ENCODE data around the gene ARHGEF4. TPM values are rescaled to one million over a fixed set of nuclear protein-coding genes. Genes with fewer than 3 reads are reported as not detected.

Gene ARHGEF4
- total RNA-seq, 4 donors from 2014 or later = 23.7 to 51.5 (median 37.1) TPM

- Histone ChIP-seq H3K4me1 (no peaks in the 10 kb centered on the region), H3K27ac (replicated peaks in 1 of 4) (no peak overlapping the region), H3K4me3 (no peak overlapping the region), H3K27me3 (peaks cover 0 to 35% (median 2%) of the 10 kb centered on the region in 4 donors), H3K36me3 (no peaks in the 10 kb centered on the region), H3K9me3 (no peaks in the 10 kb centered on the region)
- no peak for DNase-seq (ENCODE audit: extremely low spot score)
- intact Hi-C loops (cut with DNase I) = no loop called here
- no peak for TF ChIP-seq CTCF (IDR thresholded peaks at IDR 0.05)
- no peak for TF ChIP-seq POLR2A (IDR thresholded peaks at IDR 0.05; ENCODE audit: low read depth)
- no peak for TF ChIP-seq EP300 (IDR thresholded peaks at IDR 0.05)
- TF ChIP-seq POLR2AphosphoS5 (IDR thresholded peaks at IDR 0.05) = no peak
- WGBS = 85% methylated on average over 1 of the region's 1 CpG
These were observed 172.3 kb downstream of the ARHGEF4 start for GRCh38 chr2:131008967-131009366.

- H3K36me3 ChIP-seq = no peaks in the 10 kb centered on the region
- WGBS = 71% methylated on average over 6 of the region's 6 CpGs
- H3K4me3 ChIP-seq = no peak overlapping the region
- TF ChIP-seq EP300 (IDR thresholded peaks at IDR 0.05) (no peak), POLR2A (IDR thresholded peaks at IDR 0.05; ENCODE audit: low read depth) (no peak), CTCF (IDR thresholded peaks at IDR 0.05) (no peak), POLR2AphosphoS5 (IDR thresholded peaks at IDR 0.05) (no peak)
- no peaks in the 10 kb centered on the region for H3K9me3 ChIP-seq
- peaks cover 0 to 27% (median 2%) of the 10 kb centered on the region in 4 donors for H3K27me3 ChIP-seq
- intact Hi-C loops (cut with DNase I) = no loop called here
- H3K27ac ChIP-seq (replicated peaks in 1 of 4) = no peak overlapping the region
- peak; percentile 34 for DNase-seq (ENCODE audit: extremely low spot score)
- H3K4me1 ChIP-seq = no peaks in the 10 kb centered on the region
These were observed 173.2 kb downstream of the ARHGEF4 start for GRCh38 chr2:131009713-131010475.

DNA sequence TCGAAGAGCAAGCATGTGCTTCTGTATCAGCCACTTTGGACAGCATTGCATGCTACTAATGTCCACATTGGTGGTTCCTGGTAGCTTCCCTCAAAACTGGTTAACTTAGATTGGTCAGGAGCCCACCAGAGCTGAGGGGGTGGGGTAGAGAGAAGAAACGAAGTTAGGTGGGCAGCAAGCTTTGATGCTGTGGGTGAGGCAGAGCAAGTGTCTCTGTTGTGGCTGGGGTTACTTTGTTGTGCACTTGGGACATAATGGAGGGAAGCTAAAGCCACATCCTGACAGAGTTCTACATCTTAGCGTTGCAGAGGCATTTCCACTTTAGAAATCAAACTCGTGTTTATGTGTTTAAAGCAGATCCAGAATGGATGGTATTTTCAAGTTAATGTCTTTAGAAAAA lies 173.9 kb downstream of the ARHGEF4 start:
- WGBS = 76% methylated on average over 4 of the region's 4 CpGs
- intact Hi-C loops (cut with DNase I) = no loop called here
- H3K4me3 ChIP-seq = no peak overlapping the region

GRCh38 chr2:131011486-131011885 lies 174.8 kb downstream of the ARHGEF4 start:
- TF ChIP-seq EP300 (IDR thresholded peaks at IDR 0.05) (no peak), POLR2AphosphoS5 (IDR thresholded peaks at IDR 0.05) (no peak), POLR2A (IDR thresholded peaks at IDR 0.05; ENCODE audit: low read depth) (no peak), CTCF (IDR thresholded peaks at IDR 0.05) (no peak)
- Histone ChIP-seq H3K36me3 (no peaks in the 10 kb centered on the region), H3K27me3 (peaks cover 0 to 18% (median 2%) of the 10 kb centered on the region in 4 donors), H3K9me3 (no peaks in the 10 kb centered on the region), H3K27ac (replicated peaks in 1 of 4) (no peak overlapping the region), H3K4me3 (no peak overlapping the region), H3K4me1 (no peaks in the 10 kb centered on the region)
- intact Hi-C loops (cut with DNase I) = no loop called here
- WGBS = 68% methylated on average over 7 of the region's 7 CpGs
- DNase-seq (ENCODE audit: extremely low spot score) = no peak

More for the DNA sequence above, 173.9 kb downstream of the ARHGEF4 start:
- no peak overlapping the region for H3K27ac ChIP-seq (replicated peaks in 1 of 4)
- TF ChIP-seq POLR2A (IDR thresholded peaks at IDR 0.05; ENCODE audit: low read depth) (no peak), EP300 (IDR thresholded peaks at IDR 0.05) (no peak), POLR2AphosphoS5 (IDR thresholded peaks at IDR 0.05) (no peak), CTCF (IDR thresholded peaks at IDR 0.05) (no peak)
- H3K9me3 ChIP-seq = no peaks in the 10 kb centered on the region
- H3K27me3 ChIP-seq = peaks cover 0 to 21% (median 2%) of the 10 kb centered on the region in 4 donors
- no peaks in the 10 kb centered on the region for H3K4me1 ChIP-seq
- peak; percentile 57 for DNase-seq (ENCODE audit: extremely low spot score)
- H3K36me3 ChIP-seq = no peaks in the 10 kb centered on the region
